ENCODE data around the gene CKS1B.
"Not testable (repeated sequence)": the region's sequence is repeated elsewhere in the genome, so short reads cannot be mapped to it uniquely, and the experiment has no call there.

CKS1B gene

DNA sequence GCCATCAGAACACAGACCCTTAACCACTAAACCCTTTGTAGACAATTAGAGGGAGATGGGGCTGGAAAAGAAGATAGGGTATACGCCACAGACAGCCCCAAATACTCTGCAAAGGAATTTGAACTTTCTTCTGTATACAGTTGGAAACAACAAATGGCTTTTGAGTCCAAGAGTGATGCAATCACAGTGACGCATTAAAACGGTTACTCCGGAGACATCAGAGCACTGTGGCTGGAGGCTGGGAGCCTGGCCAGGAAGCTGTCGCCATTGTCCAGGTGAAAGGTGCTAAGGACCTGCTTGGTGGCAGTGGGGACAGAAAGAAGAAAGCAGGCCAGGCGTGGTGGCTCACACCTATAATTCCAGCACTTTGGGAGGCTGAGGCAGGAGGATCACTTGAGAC lies 12.8 kb downstream of the CKS1B start:
- DNase-seq (ENCODE audit: low read depth in 2 of 2) = no peak

DNA sequence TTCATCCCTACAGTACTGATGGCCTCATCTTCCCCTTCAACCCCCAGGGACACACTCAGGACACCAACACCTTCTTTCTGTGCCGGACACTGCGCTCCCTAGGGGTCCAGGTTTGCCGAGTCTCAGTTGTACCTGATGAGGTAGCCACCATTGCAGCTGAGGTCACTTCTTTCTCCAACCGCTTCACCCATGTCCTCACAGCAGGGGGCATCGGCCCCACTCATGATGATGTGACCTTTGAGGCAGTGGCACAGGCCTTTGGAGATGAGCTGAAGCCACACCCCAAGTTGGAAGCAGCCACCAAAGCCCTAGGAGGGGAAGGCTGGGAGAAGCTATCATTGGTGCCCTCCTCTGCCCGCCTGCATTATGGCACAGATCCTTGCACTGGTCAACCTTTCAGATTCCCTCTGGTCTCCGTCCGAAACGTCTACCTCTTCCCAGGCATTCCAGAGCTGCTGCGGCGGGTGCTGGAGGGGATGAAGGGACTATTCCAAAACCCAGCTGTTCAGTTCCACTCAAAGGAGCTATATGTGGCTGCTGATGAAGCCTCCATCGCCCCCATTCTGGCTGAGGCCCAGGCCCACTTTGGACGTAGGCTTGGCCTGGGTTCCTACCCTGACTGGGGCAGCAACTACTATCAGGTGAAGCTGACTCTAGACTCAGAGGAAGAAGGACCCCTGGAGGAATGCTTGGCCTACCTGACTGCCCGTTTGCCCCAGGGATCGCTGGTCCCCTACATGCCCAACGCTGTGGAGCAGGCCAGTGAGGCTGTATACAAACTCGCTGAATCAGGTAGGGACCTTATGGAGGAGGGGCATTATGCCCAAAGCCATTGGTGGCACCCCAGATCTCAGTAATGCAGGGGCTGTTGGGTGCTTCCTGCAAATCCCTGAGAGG lies 13.8 kb downstream of the CKS1B start:
- no peak for DNase-seq (ENCODE audit: low read depth in 2 of 2)

DNA sequence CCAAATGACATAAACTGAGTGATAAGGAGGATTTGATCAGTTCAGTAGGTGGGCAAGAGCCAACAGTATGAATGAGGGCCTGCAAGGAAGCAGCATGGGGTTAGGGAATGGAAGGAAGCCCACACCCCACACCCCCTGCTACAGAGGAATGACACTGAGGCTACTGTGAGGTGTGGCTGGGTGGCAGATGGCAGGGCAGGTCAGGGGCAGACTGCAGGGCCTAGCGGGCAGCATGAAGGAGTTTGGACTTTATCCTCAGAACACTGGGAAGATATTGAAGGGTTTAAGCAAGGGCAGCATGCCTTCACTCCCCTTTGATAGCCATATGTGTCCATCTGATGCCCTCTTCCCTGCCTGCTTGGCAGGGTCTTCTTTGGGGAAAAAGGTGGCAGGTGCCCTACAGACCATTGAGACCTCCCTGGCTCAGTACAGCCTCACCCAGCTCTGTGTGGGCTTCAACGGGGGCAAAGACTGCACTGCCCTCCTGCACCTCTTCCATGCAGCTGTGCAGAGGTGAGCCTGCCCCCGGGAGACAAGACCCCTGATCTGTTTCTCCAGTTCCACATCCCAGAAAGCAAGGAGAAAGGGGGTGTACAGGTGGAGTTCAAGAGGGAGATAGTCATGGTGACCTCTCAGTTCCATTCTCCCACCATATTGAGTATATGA lies 14.8 kb downstream of the CKS1B start:
- DNase-seq (ENCODE audit: low read depth in 2 of 2) = no peak

DNA sequence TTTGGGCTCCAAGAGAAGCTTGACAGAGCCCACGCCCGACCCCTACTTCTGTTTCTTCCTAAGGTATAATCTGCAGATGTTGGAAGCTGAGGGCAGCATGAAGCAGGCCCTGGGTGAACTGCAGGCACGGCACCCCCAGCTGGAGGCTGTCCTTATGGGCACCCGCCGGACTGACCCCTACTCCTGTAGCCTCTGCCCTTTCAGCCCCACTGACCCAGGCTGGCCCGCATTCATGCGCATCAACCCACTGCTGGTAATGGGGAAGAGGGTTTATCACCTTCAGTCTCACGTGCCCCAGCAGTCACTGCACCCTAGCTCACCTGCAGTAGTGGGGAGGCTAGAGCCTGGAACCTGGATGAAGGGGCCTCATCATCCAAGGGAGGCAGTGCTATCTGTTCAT lies 15.8 kb downstream of the CKS1B start:
- DNase-seq (ENCODE audit: low read depth in 2 of 2) = no peak

DNA sequence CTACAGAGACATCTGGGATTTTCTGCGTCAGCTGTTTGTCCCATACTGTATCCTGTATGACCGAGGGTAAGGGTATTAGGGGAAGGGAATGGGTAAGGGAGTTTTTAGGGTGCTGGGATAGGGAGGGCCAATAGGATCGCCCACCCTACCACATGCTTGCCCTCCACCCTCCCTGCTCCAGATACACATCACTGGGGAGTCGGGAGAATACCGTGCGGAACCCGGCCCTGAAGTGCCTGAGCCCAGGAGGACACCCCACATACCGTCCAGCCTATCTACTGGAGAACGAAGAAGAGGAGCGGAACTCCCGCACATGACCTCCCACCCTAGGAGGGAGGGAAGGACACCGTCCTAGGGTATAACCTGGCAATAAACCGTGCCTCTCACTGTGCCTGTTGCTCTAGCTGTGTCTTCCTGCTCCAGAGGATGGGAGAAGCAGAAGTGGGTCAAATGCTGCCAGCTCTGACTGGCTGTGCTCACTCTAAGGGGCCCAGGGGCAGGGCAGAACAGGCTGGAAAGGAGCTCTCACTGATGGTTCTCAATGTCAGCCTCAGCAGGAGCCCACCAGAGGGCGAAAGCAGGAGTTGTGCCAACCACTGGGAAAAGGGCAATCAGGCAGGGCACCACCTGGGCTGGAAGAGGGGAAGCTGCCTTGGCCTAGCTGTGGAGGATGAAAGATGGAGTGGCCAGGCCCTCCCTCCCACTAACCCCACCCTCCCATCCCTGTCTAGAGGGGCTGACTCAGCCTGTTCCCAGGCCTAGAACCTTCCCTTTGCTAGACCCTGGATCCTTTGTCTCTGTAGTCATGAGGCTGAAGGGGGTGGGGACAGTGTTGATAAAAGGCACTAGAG lies 18.5 kb downstream of the CKS1B start:
- no peak for DNase-seq (ENCODE audit: low read depth in 2 of 2)

DNA sequence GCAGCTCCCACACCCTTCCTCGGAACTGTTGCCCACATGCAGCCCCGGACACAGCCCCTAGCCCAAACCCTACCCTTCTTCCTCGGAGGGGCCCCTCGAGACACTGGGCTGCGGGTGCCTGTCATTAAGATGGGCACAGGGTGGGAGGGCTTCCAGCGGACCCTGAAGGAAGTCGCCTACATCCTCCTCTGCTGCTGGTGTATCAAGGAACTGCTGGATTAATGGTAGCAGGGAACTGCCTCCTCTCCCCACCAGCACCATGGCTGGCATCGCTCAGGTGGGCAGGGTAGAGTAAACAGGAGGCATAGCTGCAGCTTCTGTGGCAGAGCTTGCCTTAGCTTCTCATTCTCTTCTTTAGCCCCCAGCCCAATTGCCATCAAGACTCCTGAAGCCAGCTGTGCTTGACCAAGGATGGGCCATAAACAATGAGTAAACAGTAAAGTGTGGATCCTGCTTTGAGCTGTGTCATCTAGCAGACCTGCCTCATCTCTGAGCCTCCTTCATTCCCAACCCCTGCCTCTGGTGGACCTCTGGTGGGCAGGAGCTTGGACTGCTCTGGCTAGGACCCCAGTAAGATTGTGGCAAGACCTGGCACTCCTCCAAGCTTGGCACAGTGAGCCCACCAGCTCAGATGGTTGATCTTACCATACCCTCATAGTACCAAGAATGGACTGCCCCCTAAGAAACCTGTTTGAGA lies 19.2 kb downstream of the CKS1B start, which contains the start of gene LENEP:
TSS of gene LENEP (plus strand) at position 15 of the 697 bp plus-strand sequence. CDS start at position 37, 22 bp downstream.
- no peak for DNase-seq (ENCODE audit: low read depth in 2 of 2)

DNA sequence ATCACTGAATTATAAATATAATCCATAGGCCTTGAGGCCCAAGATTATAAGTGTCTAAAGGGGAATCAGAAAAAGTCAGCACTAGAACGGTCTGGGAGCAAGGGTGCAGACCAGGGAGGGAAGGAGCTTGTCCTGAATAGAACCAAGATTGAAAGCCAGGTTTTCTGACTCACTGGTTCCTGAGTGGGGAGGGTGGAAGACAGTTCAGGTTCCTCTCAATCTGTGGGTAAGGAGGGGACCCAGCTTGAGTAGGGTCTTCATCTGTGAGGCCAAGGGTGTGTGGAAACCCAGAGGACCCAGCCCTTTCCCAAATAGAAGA lies 19.7 kb downstream of the CKS1B start:
- no peak for DNase-seq (ENCODE audit: low read depth in 2 of 2)

DNA sequence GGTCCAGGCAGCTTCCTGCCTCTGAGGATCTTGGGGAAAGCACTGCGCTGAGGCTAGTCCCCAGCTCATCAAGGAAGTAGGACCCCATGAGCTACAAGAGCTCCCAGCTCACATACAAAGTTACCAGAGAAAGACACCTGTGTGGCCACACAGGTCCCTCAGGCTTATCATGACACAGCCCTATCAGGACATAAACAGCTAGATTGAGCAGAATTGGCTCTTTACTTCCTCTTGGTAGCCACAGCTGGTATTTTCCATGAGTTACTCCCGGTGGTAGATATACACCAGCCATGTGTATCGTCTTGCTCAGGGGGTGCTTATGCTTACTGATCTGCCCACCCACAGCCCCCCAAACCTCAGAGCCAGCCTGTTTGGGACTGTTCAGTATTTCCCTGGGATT lies 20.1 kb downstream of the CKS1B start:
- DNase-seq (ENCODE audit: low read depth in 2 of 2) = no peak

DNA sequence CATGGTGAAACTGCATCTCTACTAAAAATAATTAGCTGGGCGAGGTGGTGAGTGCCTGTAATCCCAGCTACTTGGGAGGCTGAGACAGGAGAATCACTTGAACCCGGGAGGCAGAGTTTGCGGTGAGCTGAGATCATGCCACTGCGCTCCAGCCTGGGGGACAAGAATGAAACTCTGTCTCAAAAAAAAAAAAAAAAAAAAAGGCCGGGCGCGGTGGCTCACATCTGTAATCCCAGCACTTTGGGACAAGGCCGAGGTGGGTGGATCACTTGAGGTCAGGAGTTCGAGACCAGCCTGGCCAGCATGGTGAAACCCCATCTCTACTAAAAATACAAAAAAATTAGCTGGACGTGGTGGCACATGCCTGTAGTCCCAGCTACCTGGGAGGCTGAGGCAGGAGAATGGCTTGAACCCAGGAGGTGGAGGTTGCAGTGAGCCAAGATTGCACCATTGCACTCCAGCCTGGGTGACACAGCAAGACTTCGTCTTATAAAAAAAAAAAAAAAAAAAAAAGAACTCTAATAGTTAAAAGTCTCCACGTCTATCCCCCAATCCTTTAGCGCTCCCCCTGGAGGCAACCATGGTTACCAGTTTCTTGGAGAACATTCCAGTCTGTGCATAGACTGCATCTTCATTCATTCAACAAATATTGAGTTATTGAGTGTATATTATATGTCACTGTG lies 21.0 kb downstream of the CKS1B start:
- DNase-seq (ENCODE audit: low read depth in 2 of 2) = not testable (repeated sequence)

DNA sequence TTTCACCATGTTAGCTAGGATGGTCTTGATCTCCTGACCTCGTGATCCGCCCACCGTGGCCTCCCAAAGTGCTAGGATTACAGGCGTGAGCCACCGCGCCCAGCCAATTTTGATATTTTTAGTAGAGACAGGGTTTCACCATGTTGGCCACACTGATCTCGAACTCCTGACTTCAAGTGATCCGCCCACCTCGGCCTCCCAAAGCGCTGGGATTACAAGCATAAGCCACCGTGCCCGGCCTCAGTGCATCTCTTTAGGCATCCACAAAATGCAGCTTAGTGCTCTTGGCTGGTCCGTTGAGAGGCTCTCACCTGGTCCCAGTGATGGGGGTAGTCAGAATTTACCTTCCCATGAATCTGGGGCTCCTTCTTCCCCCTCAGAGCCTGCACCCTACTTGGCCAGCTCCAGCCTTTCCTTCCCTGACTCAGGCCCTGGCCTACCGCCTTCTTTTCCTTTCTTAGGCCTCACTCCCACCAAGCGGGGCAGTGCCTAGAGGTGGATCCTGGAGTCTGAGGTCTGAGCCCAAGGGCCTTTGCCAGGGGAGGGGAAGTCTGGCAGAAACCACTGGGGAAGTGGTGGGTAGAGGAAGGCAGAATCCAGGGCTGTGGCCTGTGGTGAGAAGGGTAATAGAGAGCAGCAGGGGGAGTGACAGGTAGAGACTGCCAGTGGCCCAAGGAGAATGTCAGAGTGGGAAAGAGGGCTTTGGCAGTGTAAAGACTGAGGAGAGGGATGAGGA lies 22.7 kb downstream of the CKS1B start:
- DNase-seq (ENCODE audit: low read depth in 2 of 2) = no peak

DNA sequence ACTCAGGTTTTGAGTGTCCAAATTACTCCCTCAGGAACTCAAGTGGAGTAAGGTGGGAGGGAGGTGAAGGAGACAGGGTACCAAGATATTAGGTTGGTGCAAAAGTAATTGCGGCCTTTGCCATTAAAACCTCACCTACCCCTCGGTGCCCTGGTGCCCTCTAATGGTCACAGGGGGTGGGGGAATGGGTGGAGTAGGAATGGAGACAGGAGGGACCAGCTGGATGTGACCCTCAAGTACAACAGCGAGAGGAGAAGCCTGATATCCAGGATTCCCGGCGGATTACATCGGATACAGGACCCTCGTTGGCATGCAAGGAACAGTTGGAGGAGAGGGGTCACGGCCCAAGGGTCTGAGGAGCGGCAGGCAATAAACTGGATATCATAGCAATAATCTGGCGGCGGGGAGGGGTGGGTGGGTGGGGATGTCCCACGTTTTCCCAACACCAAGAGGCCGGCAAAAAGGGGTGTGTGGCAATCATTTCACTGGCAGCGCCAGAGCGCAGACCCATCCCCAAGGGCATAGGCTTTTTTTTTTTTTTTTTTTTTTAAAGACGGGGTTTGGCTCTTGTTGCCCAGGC lies 23.8 kb downstream of the CKS1B start:
- DNase-seq (ENCODE audit: low read depth in 2 of 2) = no peak

DNA sequence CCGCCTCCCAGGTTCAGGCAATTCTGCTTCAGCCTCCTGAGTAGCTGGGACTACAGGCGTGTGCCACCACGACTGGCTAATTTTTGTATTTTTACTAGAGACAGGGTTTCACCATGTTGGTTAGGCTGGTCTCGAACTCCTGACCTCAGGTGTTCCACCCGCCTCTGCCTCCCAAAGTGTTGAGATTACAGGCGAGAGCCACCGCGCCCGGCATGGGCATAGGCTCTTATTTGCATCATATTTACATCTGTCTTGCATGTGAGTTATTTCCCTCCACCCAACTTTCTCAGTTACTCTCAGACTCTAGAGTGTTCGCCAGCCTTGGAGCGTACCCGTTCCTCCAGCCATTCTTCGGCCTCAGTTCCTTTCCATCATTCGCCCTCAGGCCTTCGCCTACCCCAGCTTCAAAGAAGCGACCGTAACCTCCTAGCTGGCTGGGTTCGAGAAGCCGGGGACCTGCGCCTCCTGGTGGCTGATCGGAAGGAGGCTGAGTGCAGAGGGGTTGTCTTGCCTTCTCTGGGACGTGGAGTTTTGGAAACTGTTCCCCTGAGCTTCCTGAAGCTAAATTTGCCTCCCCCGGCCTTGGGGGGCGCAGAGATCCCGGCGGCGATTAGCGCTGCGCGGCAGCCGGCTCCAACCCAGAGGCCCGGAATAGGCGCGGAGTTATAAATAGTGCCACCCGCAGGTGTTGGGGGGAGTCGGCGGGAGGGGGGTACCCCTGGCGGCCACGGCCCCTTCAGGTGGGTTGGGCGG lies 24.5 kb downstream of the CKS1B start:
- DNase-seq (ENCODE audit: low read depth in 2 of 2) = peak; percentile 75 to 77

DNA sequence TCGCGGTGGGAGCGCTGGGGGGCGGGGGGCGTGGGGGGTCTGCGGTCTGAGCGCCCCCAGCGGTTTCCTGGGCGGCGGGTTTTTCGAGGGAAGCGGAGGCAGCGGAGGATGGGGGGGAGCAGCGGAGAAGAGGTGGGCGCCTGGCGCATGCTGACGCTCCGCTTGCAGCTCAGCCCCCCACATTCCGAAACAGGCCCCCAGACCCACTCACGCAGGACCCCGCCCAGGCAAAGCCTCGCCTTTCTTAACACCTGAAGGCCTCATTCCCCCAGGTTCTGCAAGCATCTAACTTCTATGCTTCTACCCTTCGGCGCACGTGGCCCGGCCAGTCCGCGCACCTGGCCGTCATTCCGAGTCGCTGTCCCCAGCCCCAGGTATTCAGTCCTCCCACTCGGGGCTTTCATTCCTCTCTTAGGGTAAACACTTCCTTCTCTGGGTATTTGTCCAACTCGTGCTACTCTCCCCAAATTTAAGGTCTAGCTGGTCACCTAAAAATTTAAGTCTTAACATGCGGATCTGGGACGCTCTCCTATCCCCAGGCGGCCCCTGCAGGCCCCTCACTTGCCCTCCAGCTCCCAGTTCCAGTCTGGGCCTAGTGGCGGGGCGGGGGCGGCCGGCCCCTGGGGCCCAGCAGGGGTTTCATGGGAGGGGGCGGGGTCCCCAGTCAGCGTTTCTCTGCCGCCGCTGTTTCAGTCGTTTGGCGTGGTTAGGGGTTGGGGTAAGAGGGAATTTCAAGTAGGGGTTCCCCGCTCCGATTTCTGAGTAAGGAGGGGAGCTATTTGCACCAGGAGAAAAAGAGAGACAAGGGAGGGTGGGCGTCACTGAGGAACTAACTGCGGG lies 25.3 kb downstream of the CKS1B start:
- peak in 1 of 2 donors; percentile 73 for DNase-seq (ENCODE audit: low read depth in 2 of 2)

DNA sequence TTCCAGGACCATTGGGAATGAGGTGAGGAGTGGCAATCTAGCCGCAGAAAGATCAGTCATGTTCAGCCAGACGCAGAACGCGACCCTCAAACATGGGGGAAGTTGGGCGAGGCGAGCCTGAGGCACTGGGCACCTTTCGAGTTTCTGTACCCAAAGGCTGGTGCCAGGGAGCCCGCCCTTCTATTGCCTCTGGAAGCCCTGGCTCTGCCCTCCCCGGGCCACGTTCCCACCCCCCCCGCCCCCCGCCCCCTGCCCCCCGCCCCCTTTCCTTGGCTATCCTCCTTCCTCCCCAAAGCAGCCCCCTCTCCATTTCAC lies 25.9 kb downstream of the CKS1B start:
- no peak for DNase-seq (ENCODE audit: low read depth in 2 of 2)

DNA sequence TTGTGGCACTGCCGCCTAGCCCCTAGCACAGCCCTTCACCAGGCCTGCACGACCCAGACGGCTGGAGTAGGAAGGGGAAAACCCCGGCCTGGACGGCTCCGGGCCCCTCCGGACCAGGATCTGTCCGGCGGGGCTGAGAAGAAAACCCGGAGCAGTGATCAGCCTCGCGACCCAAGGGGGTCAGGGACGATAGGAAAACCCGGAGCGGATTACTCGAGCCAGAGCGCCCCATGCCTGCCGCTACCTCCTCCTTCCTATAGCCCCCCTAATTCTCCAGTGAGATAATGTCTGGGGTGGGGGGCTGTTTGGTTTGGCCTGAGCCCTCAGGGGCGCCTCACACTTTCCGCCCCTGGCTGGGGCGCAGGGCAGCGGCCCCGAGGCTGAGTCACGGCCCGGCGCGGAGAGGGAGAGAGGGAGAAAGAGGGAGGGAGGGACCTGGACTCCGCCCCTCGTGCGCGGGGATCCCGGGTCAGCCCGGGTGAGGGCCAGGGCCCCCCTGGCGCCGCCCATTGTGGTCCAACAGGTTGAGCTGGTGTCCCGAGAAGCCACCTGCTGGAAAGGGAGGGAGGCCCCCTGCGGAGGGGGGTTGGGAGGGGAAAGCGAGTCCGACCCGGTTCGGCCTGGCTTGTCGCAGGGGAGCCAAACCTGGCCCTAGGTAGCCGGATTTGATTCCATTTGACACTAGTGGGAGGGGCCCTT lies 26.4 kb downstream of the CKS1B start:
- peak; percentile 79 to 88 for DNase-seq (ENCODE audit: low read depth in 2 of 2)

DNA sequence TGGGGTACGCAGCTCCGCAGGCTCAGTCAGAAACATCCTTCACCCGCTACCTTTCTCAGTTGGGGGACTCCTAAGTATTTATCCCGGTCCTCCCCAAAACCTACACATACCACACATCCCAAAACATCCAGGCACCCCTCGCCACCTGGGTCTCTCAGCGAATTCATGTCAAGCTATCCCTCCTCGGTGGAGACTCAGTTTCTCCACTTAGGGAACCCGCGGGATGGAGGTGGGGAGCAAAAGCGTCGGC lies 26.9 kb downstream of the CKS1B start:
- DNase-seq (ENCODE audit: low read depth in 2 of 2) = no peak

DNA sequence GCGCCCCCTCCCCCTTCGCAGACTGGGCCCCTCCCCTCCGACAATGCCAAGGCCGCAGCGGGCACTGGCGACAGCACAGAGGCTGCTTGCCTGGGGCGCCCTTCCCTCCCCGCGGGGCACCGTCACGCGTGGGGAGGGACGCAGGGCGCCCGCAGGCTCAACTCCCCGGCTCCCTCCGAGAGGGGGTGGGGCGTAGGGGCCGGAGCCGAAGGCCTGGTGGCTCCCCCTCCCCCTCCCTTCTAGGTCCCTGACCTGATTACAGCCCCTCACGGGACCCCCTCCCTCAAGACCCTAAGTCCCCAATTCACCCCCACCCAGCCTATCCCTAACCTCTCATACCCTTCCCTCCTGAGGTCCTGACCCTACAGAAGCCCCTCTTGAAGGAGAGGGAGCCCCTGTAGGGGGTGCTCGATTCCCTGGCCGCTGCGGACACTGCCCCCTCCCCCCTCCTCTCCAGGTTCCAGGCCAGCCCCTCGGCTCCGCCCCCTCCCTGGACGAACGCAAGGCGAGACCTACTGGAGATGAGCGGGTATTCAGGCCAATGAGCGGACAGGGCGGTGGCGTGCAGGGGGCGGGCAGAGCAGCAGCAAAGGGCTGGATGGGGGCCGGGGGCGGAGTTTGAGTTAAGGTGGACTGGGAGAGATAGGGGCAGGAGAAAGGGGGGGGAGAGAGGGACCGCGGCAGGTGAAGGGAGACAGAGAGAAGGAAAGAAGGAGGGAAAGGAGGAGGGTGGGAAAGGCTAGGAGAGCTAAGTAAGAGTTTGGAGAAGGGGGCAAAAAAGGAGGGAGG lies 27.4 kb downstream of the CKS1B start:
- peak; percentile 98 to 100 for DNase-seq (ENCODE audit: low read depth in 2 of 2)

Measured in stimulated activated CD4-positive, alpha-beta T cell treated with anti-CD3 and anti-CD28 coated beads, Interleukin-4, amount 100 ng/mL, for 48 hours (primary cell).